WTC11 (cell line): Measurements from ENCODE around the gene IFI44L. TPM values are rescaled to one million over a fixed set of nuclear protein-coding genes. Genes with fewer than 3 reads are reported as not detected.

Experiments
- ATAC-seq: fragments of 200-7000 bp; cut with Tn5 transposase; 2 replicates; pipeline ENCODE4 v1.10.0; 2021; ENCODE audit warnings: mild to moderate bottlenecking, moderate library complexity
- CTCF ChIA-PET: fragments of 300-600 bp; sonication (Branson Sonifier 250); formaldehyde crosslinking; loops from one replicate; lab custom pipeline; 2021; ENCODE audit warnings: antibody characterized with exemption; lab: Charles Lee
- POLR2A ChIA-PET: fragments of 350-600 bp; sonication (Branson Sonifier 250); formaldehyde crosslinking; loops from one replicate; lab custom pipeline; 2021; ENCODE audit warnings: antibody characterized with exemption; lab: Charles Lee
- DNase-seq: peaks from one replicate; pipeline ENCODE4 v3.0.0; 2021; ENCODE audit warnings: low spot score
- H3K27ac Mint-ChIP-seq: 2 replicates; pipeline ENCODE4 v1.8.0; 2021; ENCODE audit warnings: mixed read lengths
- H3K27me3 Mint-ChIP-seq: 2 replicates; pipeline ENCODE4 v1.8.0; 2021; ENCODE audit warnings: low read depth, mild to moderate bottlenecking, moderate library complexity, mixed read lengths
- H3K36me3 Mint-ChIP-seq: 2 replicates; pipeline ENCODE4 v1.8.0; 2021; ENCODE audit warnings: mixed read lengths
- H3K4me1 Mint-ChIP-seq: 2 replicates; pipeline ENCODE4 v1.8.0; 2022; ENCODE audit warnings: mixed read lengths
- H3K4me3 Mint-ChIP-seq: 2 replicates; pipeline ENCODE4 v1.8.0; 2021; ENCODE audit warnings: mild to moderate bottlenecking, moderate library complexity, mixed read lengths
- H3K9me3 Mint-ChIP-seq: 2 replicates; pipeline ENCODE4 v1.8.0; 2021; ENCODE audit warnings: mixed read lengths
- AR ChIP-seq: fragments of 250-450 bp; sonication (Bioruptor Pico); IDR thresholded peaks from 2 replicates; pipeline ENCODE4 v1.9.0; 2021; ENCODE audit warnings: mild to moderate bottlenecking
- ATF6 ChIP-seq: sonication (generic); formaldehyde crosslinking; IDR thresholded peaks from 2 replicates; pipeline ENCODE4 v1.8.1; 2023; ENCODE audit warnings: mild to moderate bottlenecking, missing genetic modification reagents
- E2F5 ChIP-seq: sonication (generic); formaldehyde crosslinking; IDR thresholded peaks from 2 replicates; pipeline ENCODE4 v1.8.1; 2022; ENCODE audit warnings: mild to moderate bottlenecking, moderate library complexity, missing genetic modification reagents
- ELF4 ChIP-seq: sonication (generic); formaldehyde crosslinking; IDR thresholded peaks from 2 replicates; pipeline ENCODE4 v1.8.1; 2022; ENCODE audit warnings: low read depth, mild to moderate bottlenecking, moderate library complexity, missing genetic modification reagents
- FOXK1 ChIP-seq: sonication (generic); formaldehyde crosslinking; IDR thresholded peaks from 2 replicates; pipeline ENCODE4 v1.8.0; 2022; ENCODE audit warnings: mild to moderate bottlenecking, moderate library complexity, missing genetic modification reagents
- GTF2I ChIP-seq: fragments of 250-450 bp; sonication (Bioruptor Pico); conservative IDR thresholded peaks from 2 replicates; pipeline ENCODE4 v1.4.0; 2021; ENCODE audit warnings: mild to moderate bottlenecking
- MYBL2 ChIP-seq: sonication (generic); formaldehyde crosslinking; IDR thresholded peaks from 2 replicates; pipeline ENCODE4 v1.8.1; 2023; ENCODE audit warnings: mild to moderate bottlenecking, moderate library complexity, missing genetic modification reagents
- NFATC4 ChIP-seq: fragments of 250-450 bp; sonication (Bioruptor Pico); IDR thresholded peaks from 2 replicates; pipeline ENCODE4 v1.9.0; 2021; ENCODE audit warnings: mild to moderate bottlenecking
- NFYB ChIP-seq: sonication (generic); formaldehyde crosslinking; conservative IDR thresholded peaks from 2 replicates; pipeline ENCODE4 v1.8.0; 2022; ENCODE audit warnings: low read depth, missing genetic modification reagents
- NR3C1 ChIP-seq: sonication (generic); formaldehyde crosslinking; conservative IDR thresholded peaks from 2 replicates; pipeline ENCODE4 v1.8.1; 2023; ENCODE audit warnings: low read depth, mild to moderate bottlenecking, missing genetic modification reagents
- OVOL2 ChIP-seq: fragments of 250-450 bp; sonication (Bioruptor Pico); IDR thresholded peaks from 2 replicates; pipeline ENCODE4 v1.9.0; 2021; ENCODE audit warnings: mild to moderate bottlenecking, borderline replicate concordance
- PREB ChIP-seq: sonication (generic); formaldehyde crosslinking; IDR thresholded peaks from 2 replicates; pipeline ENCODE4 v1.8.1; 2022; ENCODE audit warnings: mild to moderate bottlenecking, missing genetic modification reagents, moderate library complexity, borderline replicate concordance
- SMAD3 ChIP-seq: sonication (generic); formaldehyde crosslinking; IDR thresholded peaks from 2 replicates; pipeline ENCODE4 v1.8.0; 2022; ENCODE audit warnings: missing genetic modification reagents, mild to moderate bottlenecking, borderline replicate concordance
- ZNF138 ChIP-seq: sonication (generic); formaldehyde crosslinking; conservative IDR thresholded peaks from 2 replicates; pipeline ENCODE4 v1.8.1; 2022; ENCODE audit warnings: mild to moderate bottlenecking, moderate library complexity, missing genetic modification reagents
- ZNF263 ChIP-seq: sonication (generic); formaldehyde crosslinking; IDR thresholded peaks from 2 replicates; pipeline ENCODE4 v1.8.1; 2022; ENCODE audit warnings: low read depth, mild to moderate bottlenecking, moderate library complexity, missing genetic modification reagents
- ZNF281 ChIP-seq: sonication (generic); formaldehyde crosslinking; IDR thresholded peaks from 2 replicates; pipeline ENCODE4 v1.8.0; 2023; ENCODE audit warnings: mild to moderate bottlenecking, missing genetic modification reagents
- ZNF317 ChIP-seq: sonication (generic); formaldehyde crosslinking; IDR thresholded peaks from 2 replicates; pipeline ENCODE4 v1.8.1; 2023; ENCODE audit warnings: low read depth, mild to moderate bottlenecking, moderate library complexity, missing genetic modification reagents, borderline replicate concordance
- ZNF423 ChIP-seq: fragments of 250-450 bp; sonication (Bioruptor Pico); IDR thresholded peaks from 2 replicates; pipeline ENCODE4 v2.1.2; 2022; ENCODE audit warnings: mild to moderate bottlenecking, moderate library complexity
- total RNA-seq: library from RNA; stranded (reverse); gene quantifications from 3 replicates; pipeline ENCODE4 v1.2.3, GENCODE V29; 2021

The IFI44L gene
- total RNA-seq, 1 experiment from 2014 or later = 0.13 TPM

GRCh38 chr1:78586572-78586971 is 33.7 kb upstream of the IFI44L start (continued):
- TF ChIP-seq MYBL2 (CRISPR knock-in tag) = no peak
- TF ChIP-seq ATF6 (CRISPR knock-in tag) = no peak
- TF ChIP-seq FOXK1 (CRISPR knock-in tag) = no peak
- TF ChIP-seq ZNF138 (CRISPR knock-in tag) = no peak
- TF ChIP-seq GTF2I (CRISPR knock-in tag) = no peak
- TF ChIP-seq AR (CRISPR knock-in tag) = no peak
- TF ChIP-seq ZNF281 (CRISPR knock-in tag) = no peak

- no peaks in the 10 kb centered on the region for H3K36me3 Mint-ChIP-seq
- H3K27me3 Mint-ChIP-seq = no peaks in the 10 kb centered on the region
- H3K27ac Mint-ChIP-seq = no peak overlapping the region
- TF ChIP-seq ELF4 = no peak
- no peak for TF ChIP-seq OVOL2
- no peak for TF ChIP-seq ZNF263 (CRISPR knock-in tag)
- no peak for TF ChIP-seq ZNF423 (CRISPR knock-in tag)
- TF ChIP-seq NFATC4 = no peak
- TF ChIP-seq PREB (CRISPR knock-in tag) = no peak
- TF ChIP-seq SMAD3 (CRISPR knock-in tag) = no peak
- no peak for TF ChIP-seq ZNF138 (CRISPR knock-in tag)
- no peak for TF ChIP-seq ZNF317
- no peak for TF ChIP-seq E2F5 (CRISPR knock-in tag)
- no peak for TF ChIP-seq NR3C1 (CRISPR knock-in tag)
- no peak for TF ChIP-seq NFYB
- TF ChIP-seq FOXK1 (CRISPR knock-in tag) = no peak
- no peak for ATAC-seq
- ChIA-PET CTCF (no interaction called here), POLR2A (no interaction called here)
- H3K9me3 Mint-ChIP-seq = no peaks in the 10 kb centered on the region
- H3K4me1 Mint-ChIP-seq = no peaks in the 10 kb centered on the region
- DNase-seq = no peak
- H3K4me3 Mint-ChIP-seq = no peak overlapping the region
Measured at GRCh38 chr1:78587211-78587610, 33.0 kb upstream of the IFI44L start.
